Omental fat pad (tissue), 4 donors: Measurements from ENCODE around the gene PGBD1. TPM values are rescaled to one million over a fixed set of nuclear protein-coding genes. Genes with fewer than 3 reads are reported as not detected.
A peak's percentile ranks its signal among the peaks of the same experiment; 100 is the strongest.

ENCODE experiments used
- ATAC-seq: fragments of 150-250 bp; one replicate; pipeline ENCODE4 v1.9.1; 2016; ENCODE audit warnings: mild to moderate bottlenecking, moderate library complexity; ENCODE audit not compliant: low FRiP score
- DNase-seq: peaks from one replicate; pipeline ENCODE4 v3.0.0-alpha.2; 2019; ENCODE audit warnings: low spot score
- total RNA-seq, 4 donors: library from RNA; depleted of rRNA; stranded (reverse); fragments of >200 nt; gene quantifications; one replicate each; pipeline ENCODE4 v1.1.0, GENCODE V29; 2016
- TF ChIP-seq, protein P1 (sequence below), 3 donors: fragments of 450-650 bp; IDR thresholded peaks; one replicate each; pipeline ENCODE4 v1.5.1; 2016 to 2017; ENCODE audit warnings: antibody characterized with exemption in 3 of 3, mild to moderate bottlenecking in 3 of 3, moderate library complexity in 2 of 3

The PGBD1 gene
- total RNA-seq, 4 donors from 2014 or later = 3.0 to 5.4 (median 4.4) TPM

DNA sequence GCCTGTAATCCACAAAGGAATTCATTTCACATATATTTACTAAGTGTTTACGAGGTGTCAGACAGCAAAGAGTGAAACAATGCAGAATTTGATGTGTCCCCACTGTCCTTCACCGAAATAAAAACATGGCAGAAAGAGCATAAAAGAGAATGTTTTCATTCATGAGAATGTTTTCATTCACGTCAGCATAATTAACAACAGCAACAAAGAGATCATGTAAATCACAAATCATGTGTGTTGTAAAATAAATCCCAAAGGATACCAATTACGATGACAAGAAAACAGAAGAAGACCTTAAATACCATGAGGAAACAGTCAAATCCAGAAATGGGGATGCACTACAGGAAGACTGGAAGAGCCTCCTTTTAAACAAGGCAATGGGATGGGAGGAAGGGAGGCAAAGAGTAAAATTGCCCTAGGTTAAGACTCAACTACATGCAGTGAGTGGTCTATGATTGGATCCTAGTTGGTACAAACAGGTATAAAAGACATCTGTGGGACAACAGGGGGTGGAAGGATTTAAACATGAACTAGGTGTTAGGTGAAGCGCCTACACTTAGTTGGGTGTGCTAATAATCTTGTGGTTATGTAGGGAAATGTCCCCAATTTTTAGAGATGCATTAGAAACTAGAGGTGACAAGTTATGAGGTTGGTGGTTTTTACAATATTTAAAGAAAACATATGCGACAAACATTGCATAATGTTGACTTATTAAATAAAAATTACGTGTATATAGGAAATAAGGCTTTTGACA, 53.1 kb downstream of the PGBD1 start:
- ATAC-seq = no peak
- TF ChIP-seq, protein P1, sequence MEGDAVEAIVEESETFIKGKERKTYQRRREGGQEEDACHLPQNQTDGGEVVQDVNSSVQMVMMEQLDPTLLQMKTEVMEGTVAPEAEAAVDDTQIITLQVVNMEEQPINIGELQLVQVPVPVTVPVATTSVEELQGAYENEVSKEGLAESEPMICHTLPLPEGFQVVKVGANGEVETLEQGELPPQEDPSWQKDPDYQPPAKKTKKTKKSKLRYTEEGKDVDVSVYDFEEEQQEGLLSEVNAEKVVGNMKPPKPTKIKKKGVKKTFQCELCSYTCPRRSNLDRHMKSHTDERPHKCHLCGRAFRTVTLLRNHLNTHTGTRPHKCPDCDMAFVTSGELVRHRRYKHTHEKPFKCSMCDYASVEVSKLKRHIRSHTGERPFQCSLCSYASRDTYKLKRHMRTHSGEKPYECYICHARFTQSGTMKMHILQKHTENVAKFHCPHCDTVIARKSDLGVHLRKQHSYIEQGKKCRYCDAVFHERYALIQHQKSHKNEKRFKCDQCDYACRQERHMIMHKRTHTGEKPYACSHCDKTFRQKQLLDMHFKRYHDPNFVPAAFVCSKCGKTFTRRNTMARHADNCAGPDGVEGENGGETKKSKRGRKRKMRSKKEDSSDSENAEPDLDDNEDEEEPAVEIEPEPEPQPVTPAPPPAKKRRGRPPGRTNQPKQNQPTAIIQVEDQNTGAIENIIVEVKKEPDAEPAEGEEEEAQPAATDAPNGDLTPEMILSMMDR (IDR thresholded peaks at IDR 0.05) = no peak
- no peak for DNase-seq

- ATAC-seq (peak; percentile 1), DNase-seq (no peak)
- TF ChIP-seq, protein P1 (IDR thresholded peaks at IDR 0.05) = no peak
Measured at GRCh38 chr6:28335040-28335563, 53.7 kb downstream of the PGBD1 start.

- TF ChIP-seq, protein P1 (IDR thresholded peaks at IDR 0.05) = no peak
- DNase-seq = peak; percentile 83
- peak; percentile 98 for ATAC-seq
Measured at GRCh38 chr6:28335564-28336283, 54.4 kb downstream of the PGBD1 start, which contains the start of gene ZSCAN31. Gene ZSCAN31 (minus strand): TSS chr6:28336148. CDS start chr6:28329683, 6,465 bp downstream.

DNA sequence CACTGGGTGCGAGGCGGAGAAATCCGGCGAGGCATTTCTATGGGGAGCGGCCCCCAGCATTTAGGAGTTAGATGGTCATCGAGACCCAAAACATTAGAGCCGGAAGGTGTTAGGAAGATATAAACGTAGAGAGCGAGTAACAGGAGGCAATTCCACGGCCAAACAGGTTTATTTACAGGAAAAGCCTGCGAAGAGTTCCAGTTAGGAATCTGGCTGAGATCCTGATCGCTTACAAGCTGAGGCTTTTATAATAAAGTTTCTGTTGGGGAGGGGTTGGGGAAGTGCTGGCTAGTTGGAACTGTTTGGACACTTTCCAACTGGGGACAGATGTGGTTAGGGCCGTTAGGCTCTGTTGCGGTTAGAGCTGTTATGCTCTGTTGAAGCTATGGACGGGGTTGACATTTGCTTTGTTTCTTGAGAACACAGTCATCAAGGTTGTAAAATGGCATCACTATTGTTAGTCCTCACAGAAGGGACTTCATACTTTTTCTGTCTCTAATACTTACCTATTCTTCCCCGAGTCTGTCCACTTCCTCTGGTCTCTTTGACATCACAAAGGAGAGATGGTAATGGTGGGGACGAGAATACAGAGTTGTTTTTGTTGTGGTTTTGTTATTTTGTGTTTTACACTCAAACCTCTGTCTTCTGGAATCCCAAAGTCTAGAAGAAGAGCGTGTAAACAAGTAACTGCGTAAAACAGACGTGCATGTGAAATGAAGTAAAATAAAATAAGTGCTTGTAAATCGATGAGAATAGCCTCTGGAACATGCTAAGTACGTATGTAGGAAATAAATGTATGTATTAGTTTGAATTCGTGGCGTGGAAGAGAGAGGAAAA, 55.1 kb downstream of the PGBD1 start:
- TF ChIP-seq, protein P1 (IDR thresholded peaks at IDR 0.05) = no peak
- DNase-seq = no peak
- ATAC-seq = no peak

- ATAC-seq (no peak), DNase-seq (no peak)
- TF ChIP-seq, protein P1 (IDR thresholded peaks at IDR 0.05) = no peak
Measured at GRCh38 chr6:28337121-28337520, 55.7 kb downstream of the PGBD1 start.

- ATAC-seq = no peak
- no peak for DNase-seq
- TF ChIP-seq, protein P1 (IDR thresholded peaks at IDR 0.05) = no peak
Measured at GRCh38 chr6:28340310-28341095, 59.1 kb downstream of the PGBD1 start.
